Measurements from ENCODE around the gene SLC35E1.

DNA sequence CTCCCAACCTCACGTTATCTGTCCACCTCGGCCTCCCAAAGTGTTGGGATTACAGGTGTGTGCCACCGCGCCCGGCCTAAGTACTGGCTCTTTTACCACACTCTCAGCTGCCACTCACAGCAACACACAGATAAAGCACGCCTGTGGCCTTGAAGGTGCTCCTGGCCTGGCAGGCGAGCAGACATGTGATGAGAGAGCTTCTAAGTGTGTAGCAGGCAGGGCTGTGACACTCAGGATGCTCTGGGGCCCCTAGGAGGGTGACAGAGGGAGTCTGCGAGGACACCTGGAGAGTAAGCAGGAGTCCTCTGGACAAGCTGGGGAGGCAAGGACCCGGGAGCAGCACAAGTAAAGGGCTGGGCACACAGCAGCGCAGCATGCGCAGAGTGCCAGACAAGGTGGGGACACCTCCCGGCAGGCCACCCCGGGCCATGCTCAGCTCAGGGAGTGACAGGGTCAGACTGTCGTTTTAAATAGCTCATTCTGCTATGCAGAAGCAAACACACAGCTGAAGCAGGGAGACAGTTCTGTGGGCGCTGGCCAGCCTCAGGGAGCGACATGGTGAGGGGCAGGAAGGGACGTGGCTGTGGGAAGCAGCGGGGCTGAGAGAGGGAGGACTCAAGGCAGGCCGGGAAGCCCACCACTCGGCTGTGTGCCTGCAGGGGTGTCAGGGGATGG is 29.3 kb upstream of the SLC35E1 start:
- TF ChIP-seq, protein P1, sequence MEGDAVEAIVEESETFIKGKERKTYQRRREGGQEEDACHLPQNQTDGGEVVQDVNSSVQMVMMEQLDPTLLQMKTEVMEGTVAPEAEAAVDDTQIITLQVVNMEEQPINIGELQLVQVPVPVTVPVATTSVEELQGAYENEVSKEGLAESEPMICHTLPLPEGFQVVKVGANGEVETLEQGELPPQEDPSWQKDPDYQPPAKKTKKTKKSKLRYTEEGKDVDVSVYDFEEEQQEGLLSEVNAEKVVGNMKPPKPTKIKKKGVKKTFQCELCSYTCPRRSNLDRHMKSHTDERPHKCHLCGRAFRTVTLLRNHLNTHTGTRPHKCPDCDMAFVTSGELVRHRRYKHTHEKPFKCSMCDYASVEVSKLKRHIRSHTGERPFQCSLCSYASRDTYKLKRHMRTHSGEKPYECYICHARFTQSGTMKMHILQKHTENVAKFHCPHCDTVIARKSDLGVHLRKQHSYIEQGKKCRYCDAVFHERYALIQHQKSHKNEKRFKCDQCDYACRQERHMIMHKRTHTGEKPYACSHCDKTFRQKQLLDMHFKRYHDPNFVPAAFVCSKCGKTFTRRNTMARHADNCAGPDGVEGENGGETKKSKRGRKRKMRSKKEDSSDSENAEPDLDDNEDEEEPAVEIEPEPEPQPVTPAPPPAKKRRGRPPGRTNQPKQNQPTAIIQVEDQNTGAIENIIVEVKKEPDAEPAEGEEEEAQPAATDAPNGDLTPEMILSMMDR (IDR thresholded peaks at IDR 0.05): no peak
- no peak for TF ChIP-seq EP300 (IDR thresholded peaks at IDR 0.05)
- TF ChIP-seq POLR2AphosphoS5 (IDR thresholded peaks at IDR 0.05): no peak
- TF ChIP-seq POLR2A (IDR thresholded peaks at IDR 0.05): no peak
